Hindlimb muscle (tissue), 1 donor: ENCODE measurements around the gene HPCAL1. TPM values are rescaled to one million over a fixed set of nuclear protein-coding genes. Genes with fewer than 3 reads are reported as not detected.

Experiments
- DNase-seq: peaks from one replicate; pipeline ENCODE4 v3.0.0-alpha.2; 2013
- polyA plus RNA-seq: library from polyadenylated mRNA; unstranded; fragments of 120-200 nt; gene quantifications from one replicate; pipeline ENCODE4 v1.2.1, GENCODE V29; 2013; ENCODE audit not compliant: insufficient read length

Gene HPCAL1
- polyA plus RNA-seq, 1 donor = 48.0 TPM

DNA sequence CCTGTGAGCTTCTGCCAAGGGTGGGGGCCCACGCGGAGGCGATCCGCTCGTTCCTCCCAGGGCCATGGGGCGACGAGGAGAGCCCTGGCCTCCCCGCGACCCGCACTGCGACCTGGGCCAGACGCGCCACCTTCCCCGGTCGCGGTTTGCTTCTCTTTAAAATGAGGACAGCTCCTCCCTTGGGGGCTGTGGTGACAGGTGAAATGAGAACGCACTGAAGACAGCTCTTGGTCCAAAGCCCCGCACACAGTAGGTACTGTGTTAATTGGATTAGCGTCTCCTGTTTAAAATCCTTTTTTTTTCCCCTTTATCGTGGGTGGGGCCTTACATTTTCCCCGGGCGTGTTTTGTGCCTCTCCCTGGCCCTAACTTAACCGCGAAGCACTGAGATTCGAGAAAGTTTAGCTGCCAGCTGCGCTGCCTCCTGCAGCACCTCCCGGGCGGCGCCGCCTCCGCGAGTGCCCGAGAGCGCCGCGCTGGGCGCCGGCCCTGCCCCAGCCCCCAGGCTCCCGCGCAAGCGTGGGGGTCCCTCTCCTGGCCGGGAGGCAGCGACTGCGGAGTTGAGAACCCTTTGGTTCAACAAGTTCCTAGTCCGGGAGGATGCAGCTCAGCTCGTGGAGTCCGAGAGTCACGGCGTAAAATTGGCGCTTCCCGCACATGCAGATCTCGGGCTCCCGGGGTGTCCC is 1.1 kb downstream of the HPCAL1 start:
- DNase-seq = peak; percentile 48

DNA sequence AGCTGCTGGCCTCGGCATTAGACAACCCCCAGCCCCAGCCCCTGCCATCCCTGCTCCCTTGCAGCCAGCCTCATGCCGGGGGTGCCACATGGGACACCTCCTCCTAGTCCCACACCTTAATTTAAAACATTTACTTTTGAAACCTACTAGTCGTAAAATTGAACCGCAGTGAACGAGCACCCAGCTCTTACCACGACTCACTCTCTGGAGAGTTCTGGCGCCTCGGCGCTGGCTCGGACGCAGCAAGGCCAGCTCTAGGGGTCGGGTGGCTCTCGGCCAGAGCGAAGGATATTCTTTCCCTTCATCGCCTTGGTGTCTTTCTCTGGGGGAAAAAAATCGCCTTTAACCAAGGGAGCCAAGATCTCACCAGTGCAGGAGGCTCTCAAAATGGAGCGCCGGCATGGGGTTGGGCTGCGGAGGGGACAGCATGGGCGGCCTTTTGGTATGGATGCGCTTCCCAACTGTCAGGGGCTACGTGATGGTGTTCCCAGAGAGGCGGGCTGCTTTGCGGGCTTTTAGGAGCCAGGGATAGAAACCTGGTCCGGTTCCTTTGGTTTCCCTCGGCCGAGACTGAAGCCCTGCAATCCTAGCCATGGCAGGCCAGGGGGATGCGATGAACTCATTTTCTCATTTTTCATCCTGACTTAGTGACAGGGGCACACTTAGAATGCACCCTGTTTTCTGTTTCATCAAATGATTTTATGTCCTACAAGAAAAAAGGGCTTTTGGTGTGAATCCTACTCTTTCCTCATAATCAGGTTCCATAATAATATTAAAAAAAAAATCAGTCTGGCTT is 2.0 kb downstream of the HPCAL1 start:
- no peak for DNase-seq

DNA sequence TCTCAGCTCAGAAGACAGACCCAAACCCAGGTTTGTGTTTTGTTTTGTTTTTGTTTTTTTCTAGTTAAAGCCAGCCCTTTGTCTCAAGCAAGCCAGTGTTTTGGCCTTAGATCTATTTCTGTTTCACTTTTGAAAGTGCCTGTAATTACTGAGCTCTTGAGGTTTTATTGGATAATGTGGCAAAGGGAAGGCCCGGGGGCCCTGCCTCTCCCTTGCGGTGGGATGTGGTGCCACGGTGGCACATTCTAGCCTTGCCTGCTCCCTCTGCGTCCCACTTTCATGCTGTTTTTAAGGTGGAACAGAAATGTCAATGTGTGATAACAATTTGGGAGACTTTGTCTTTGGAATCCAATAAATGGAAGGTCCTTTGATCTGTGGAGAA is 2.5 kb downstream of the HPCAL1 start:
- no peak for DNase-seq

DNA sequence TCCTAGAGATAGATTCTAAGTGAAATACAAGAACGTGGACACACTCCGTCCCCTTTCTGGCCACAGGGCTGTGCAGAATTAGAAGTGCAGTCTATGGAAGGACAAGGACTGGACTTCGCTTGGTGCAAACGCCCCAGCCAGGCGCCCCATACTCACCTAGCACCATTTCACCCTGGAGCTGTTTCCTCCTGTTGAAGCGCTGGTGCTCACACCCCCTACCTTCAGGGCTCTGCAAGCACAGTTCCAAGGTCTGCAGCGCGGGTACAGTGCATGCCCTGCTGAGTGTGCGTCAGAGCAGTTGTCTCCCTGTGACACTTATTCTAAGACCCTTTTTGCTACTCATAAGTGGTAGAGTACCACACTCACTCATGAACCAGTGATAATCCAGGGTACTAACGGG is 3.0 kb downstream of the HPCAL1 start:
- no peak for DNase-seq

DNA sequence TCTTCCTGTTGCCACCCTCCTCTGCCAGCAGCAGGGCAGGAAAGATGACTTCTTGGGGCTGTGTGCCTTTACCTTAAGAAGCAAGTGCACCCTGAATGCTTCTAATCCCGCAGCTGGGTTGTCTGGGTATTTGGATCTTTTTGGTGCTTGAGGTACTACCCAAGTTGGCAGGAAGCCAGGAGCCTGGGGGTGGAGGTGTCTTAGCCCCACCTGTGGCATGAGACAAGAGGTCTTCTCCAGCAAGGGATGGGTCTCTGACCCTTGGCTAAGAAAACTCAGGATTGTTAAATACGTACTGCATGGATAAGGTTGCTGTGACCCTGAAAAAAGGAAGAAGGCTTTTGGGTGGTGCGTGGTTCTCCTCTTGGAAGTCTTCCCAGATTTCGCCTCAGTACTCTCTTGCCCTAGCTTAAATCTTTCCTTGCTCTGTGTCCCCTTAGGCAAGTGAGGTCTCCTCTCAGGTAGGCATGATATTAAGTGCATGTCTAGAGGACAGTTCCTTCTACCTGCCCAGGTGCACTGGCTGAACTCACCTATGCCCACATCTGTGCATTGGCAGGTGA is 4.3 kb downstream of the HPCAL1 start:
- no peak for DNase-seq

DNA sequence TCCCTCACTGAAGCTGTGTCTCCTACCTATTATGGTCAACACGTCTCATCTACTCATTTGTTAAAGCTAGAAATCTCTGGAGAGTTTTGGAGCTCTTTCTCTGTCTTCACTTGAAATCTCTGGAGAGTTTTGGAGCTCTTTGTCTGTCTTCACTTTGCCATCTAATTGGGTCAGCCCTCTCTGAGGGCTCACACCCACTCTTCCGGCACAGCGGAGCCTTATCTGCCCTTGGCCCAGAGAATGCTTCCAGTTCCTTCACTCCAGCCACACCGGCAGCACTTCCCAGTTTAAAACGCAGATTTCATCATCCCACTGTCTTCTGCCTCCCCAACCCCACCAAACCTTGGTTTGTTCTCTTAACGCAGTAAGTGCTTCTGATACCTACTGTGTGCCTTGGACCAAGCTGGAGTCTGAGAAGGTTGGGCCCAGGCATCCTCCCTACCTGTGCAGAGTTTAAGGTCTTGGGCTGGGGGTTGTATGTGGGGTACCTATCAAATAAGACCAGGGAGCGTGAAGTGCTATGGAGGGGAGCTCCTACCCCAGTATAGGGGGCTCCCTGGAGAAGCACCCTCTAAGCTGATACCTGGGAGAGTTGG is 5.0 kb downstream of the HPCAL1 start:
- DNase-seq = no peak

DNA sequence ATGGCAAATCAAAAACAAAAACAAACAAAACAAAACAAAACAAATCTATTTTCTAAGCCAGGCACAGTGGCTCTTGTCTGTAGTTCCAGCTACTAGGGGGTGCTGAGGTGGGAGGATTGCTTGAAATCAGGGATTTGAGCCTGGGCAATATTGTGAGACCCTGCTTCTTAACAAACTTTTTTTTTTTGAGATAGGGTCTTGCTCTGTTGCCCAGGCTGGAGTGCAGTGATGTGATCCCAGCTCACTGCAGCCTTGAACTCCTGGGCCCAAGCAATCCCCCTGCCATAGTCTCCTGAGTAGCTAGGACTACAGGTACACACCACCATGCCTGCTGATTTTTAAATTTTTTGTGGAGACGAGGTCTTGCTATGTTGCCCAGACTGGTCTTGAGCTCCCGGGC is 6.2 kb downstream of the HPCAL1 start:
- no peak for DNase-seq

DNA sequence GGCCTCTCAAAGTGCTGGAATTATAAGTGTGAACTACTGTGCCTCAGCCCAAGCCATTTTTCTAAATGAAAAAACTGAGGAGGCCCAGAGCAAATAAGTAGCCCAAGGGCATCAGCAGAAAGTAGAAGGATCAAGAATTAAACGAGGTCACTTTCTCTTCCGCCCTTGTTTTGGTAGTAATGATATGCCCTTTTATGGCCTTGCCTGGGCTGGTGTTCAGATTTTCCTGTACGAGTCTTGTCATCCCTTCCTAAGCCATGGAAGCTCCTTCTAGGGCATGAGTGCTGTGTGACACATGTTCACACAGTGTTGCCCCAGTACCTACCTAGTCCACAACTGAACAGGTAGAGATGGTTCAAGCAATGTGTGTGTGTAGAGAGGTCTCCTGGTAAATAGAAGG is 6.6 kb downstream of the HPCAL1 start:
- no peak for DNase-seq

DNA sequence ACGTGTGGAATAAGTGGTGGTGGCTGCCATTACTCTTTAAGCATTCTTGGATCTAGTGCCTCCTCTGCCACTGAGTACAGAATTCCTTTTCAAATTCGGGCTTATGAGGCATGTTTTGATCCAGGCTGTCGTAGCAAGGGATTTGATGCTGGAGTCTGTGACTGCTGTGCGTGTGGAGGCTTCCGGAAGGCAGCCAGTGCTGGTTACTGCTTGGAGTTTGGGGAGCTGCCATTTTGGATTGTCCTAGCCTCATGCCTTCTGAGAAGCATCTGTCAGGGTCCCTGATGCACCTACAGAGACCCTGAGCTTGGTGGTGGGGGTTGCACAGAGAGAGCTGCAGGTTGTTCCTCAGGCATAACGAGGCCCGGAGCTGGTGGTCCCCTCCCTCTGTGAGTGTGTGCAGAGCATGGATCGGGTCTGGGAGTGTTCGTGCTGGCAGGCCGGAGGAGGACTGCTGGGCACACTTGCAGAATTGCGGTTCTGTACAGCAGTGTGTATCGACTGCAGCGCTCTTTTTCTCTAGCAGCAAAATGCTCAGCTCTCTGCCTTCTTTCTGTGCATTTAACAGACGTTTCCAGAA is 7.7 kb downstream of the HPCAL1 start:
- no peak for DNase-seq

DNA sequence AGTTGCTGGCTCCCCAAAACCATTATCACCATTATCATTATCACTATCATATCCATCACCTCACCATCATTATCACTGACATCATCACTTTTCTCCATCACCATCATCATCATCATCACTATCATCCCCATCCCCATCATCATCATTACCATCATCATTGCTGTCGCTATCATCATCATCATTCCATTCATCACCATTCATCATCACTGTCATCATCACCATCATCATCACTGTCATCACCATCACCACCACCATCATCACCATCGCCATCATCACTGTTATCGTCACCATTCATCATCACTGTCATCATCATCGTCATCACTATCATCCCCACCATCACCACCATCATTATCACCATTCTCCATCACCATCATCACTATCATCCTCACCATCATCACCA is 9.0 kb downstream of the HPCAL1 start:
- DNase-seq = no peak

DNA sequence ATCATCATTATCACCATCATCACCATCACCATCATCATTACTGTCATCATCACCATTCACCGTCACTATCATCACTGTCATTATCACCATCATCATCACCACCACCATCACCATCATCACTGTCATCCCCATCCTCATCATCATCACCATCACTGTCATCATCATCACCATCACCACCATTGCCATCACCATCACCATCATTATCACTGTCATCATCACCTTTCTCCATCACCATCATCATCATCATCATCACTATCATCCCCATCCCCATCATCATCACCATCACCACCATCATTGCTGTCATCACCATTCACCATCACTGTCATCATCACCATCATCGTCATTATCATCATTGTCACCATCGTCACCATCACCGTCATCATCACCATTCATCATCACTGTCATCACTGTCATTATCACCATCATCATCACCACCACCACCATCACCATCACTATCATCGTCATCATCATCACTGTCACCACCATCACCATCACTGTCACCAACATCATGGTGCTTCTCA is 9.8 kb downstream of the HPCAL1 start:
- no peak for DNase-seq

DNA sequence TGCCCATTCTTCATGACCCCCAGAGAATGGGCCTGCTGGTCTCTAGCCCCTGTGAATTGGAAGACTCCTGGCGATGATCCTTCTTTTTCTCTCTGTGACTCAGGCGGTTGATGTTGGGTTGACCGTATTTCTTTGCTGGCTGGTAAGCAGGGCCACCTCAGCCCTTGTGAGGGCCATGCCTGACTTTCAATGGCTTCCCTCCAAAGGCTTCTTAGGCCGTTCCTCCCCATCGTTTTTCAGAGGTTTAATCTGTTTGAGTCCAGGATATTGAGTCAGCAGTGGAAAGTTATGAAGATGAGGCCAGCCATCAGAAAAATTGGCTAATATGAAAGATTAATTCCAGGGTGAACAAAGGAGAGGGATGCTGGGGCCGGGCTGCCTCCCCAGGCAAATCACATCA is 13.6 kb downstream of the HPCAL1 start:
- no peak for DNase-seq

DNA sequence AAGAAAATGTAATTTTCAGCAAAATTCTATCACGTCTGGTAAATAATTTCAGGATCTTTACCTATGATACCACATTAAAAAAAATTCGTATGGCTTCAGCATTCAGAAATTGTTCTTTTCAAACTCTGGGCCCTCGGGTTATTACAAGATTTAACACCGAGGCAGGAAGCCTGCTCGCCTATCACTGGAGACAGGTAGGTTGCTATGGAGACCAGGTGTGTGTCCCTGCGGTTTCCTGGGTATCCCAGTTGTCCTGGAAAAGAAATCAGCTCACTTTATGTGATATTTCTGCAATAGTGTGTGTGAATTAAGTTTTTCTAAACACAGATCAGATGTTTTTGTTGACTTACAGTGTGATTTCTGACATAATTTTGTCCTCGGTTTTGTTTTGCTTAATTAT is 14.2 kb downstream of the HPCAL1 start:
- no peak for DNase-seq

DNA sequence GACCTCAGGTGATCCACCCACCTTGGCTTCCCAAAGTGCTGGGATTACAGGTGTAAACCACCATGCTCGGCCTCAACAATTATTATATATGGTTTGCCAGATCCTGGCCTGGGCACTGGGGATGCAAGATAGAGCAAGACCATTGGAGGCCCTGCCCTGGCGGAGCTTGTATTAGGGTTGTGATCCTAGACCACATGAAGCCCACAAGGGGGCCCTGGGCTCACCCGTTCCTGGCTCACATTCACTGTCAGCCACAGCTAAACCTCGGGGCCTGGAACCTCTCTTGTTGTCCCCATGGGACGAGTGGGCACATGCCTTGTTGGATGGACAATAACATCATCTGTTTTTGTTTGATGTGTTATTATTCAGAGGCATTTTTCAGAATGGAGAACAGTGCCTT is 14.9 kb downstream of the HPCAL1 start:
- no peak for DNase-seq

DNA sequence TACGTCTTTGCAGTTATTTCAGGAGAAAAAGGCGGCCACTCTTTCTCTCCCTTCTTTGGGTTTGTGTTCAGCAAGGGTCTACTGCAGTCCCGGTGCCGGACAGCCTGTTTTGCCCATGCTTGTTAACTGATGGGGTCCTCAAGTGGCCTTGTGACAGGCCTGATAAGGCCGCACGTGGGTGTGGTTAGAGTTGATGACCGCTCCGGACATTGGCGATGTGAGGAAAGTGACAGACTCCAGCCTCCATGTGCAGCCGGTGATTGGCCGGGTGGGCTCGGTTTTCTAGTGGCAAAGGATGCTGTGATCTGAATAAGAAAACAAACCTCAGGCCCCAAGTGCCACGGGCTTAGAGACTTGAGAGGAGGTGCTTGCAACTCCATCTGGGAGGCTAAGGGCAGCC is 15.6 kb downstream of the HPCAL1 start:
- DNase-seq = no peak

DNA sequence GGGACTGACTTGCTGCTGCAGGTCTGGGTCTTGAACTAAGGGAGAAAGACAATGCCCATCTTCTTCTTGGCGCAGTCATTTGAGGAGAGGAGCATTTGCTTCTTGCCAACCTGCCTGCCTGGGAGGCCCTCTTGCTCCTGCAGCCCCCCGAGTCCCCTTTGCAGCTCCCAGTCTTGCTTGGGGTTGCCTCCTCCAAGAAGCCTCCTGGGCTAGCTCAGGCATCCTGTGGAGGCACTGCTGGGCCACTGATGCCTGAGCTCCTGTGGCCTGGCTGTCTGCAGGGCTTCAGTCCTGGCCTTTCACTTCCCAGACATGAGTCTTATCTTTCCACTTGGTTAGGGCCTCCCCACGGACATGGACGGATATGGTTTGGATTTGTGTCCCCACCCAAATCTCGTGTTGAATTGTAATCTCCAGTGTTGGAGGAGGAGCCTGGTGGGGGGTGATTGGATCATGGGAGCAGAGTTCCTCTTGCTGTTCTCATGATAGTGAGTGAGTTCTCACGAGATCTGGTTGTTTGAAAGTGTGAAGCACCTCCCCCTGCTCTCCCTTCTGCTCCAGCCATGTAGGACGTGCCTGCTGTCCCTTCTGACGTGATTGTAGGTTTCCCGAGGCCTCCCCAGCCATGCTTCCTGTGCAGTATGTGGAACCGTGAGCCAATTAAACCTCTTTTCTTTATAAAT is 17.3 kb downstream of the HPCAL1 start:
- no peak for DNase-seq

DNA sequence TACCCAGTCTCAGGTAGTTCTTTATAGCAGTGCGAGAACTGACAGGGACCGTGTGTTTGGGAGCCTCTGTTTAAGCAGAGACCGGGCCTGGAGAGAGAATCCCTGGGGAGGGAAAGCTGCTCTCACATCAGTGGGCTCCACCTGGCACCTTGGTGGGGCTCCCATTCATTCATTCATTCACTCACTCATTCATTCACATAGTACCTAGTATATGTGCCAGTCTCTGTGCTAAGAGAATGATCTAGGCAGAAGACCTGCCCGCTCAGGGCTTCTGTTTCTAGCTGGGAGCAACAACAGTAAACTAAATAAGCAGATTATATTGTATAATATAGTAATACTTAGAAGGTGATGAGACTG is 17.8 kb downstream of the HPCAL1 start:
- DNase-seq = no peak

DNA sequence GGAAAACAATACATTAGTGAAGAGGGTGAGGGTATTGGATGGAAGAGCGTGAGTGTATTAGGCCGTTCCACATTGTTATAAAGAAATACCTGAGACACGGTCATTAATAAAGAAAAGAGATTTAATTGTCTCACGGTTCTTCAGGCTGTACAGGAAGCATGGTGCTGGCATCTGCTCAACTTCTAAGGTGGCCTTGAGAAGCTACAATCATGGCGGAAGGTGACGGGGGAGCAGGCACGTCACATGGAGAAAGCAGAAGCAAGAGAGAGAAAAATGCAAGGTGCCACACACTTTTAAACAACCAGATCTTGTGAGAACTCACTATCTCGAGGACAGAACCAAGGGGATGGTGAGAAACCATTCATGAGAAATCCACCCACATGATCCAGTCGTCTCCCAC is 18.2 kb downstream of the HPCAL1 start:
- no peak for DNase-seq

DNA sequence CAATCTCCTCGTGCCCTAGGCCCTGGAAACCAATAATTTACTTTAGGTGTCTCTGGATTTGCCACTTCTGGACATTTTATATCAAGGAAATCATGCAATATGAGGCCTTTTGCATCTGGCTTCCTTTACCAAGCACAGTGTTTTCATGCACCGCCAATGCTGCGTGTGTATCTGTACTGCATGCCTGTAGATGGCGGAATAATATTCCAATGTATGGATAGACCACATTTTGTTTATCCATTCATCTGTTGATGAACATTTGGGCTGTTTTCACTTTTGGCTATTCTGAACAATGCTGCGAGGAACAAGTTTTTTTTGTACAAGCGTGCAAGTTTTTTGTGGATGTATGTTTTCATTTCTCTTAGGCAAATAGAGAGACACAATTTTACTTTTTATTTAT is 18.9 kb downstream of the HPCAL1 start:
- DNase-seq = no peak

DNA sequence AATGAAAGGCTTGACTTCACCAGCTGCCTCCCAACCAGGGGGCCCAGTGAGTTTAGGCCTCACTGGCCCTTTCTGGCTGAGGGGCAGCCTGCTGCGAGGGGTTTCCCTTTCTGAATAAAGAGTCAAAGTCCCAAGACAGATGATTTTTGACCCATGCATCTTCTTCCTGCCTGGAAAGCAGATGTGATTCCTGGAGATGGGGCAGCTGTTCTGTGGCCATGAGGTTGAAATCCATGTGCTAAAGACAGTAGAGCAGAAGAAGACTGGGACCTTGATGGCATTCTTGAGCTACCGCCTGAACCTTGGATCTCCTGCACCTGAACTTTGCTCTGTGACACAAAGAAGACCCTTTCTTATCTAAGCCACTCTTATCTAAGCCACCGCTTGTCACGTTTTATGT is 19.8 kb downstream of the HPCAL1 start:
- DNase-seq = no peak

DNA sequence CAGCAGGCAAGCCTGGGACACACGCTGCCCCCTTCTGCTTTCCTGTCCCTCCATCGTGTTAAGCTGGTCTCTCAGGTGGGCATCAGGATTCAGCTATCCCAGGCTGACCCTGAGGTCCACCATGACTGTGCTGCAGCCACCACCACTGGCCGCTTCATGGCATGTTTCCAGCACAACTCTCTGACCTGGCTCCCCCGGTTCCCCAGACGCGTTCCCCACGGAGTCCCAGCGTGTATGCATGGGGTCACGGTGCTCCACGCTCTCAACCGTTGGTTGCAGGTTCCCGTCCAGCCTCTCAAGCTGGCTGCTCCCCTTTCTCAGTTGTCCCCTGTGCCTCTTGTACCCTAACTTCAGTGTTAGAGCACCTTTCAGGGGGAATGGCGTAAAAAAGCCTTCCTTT is 20.3 kb downstream of the HPCAL1 start:
- DNase-seq = no peak

DNA sequence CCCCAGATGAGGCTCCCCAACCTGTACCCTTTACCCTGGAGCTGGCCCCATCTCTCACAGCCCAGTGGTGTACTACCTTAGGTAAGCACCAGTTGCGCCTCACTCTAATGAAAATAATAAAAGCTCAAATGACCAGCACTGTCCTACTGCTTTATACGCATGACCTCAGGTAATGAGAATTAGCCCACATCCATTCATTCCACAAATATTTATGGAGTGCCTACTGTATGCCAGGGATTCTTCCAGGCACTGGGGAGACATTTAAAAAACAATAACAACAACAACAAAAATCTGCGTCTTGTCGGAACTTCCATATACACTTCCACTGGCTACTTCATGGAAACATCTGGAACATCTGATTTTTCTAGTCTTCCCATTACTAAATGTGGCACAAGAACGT is 20.8 kb downstream of the HPCAL1 start:
- DNase-seq = no peak
